WTC11 (cell line): ENCODE data around the gene SEC24B. TPM values are rescaled to one million over a fixed set of nuclear protein-coding genes. Genes with fewer than 3 reads are reported as not detected.

Experiments
- ATAC-seq: fragments of 200-7000 bp; cut with Tn5 transposase; 2 replicates; pipeline ENCODE4 v1.10.0; 2021; ENCODE audit warnings: mild to moderate bottlenecking, moderate library complexity
- CTCF ChIA-PET: fragments of 300-600 bp; sonication (Branson Sonifier 250); formaldehyde crosslinking; loops from one replicate; lab custom pipeline; 2021; ENCODE audit warnings: antibody characterized with exemption; lab: Charles Lee
- POLR2A ChIA-PET: fragments of 350-600 bp; sonication (Branson Sonifier 250); formaldehyde crosslinking; loops from one replicate; lab custom pipeline; 2021; ENCODE audit warnings: antibody characterized with exemption; lab: Charles Lee
- DNase-seq: peaks from one replicate; pipeline ENCODE4 v3.0.0; 2021; ENCODE audit warnings: low spot score
- H3K27ac Mint-ChIP-seq: 2 replicates; pipeline ENCODE4 v1.8.0; 2021; ENCODE audit warnings: mixed read lengths
- H3K27me3 Mint-ChIP-seq: 2 replicates; pipeline ENCODE4 v1.8.0; 2021; ENCODE audit warnings: low read depth, mild to moderate bottlenecking, moderate library complexity, mixed read lengths
- H3K36me3 Mint-ChIP-seq: 2 replicates; pipeline ENCODE4 v1.8.0; 2021; ENCODE audit warnings: mixed read lengths
- H3K4me1 Mint-ChIP-seq: 2 replicates; pipeline ENCODE4 v1.8.0; 2022; ENCODE audit warnings: mixed read lengths
- H3K4me3 Mint-ChIP-seq: 2 replicates; pipeline ENCODE4 v1.8.0; 2021; ENCODE audit warnings: mild to moderate bottlenecking, moderate library complexity, mixed read lengths
- H3K9me3 Mint-ChIP-seq: 2 replicates; pipeline ENCODE4 v1.8.0; 2021; ENCODE audit warnings: mixed read lengths
- CREB1 ChIP-seq: sonication (generic); formaldehyde crosslinking; IDR thresholded peaks from 2 replicates; pipeline ENCODE4 v1.8.0; 2023; ENCODE audit warnings: mild to moderate bottlenecking, missing genetic modification reagents
- CREM ChIP-seq: sonication (generic); formaldehyde crosslinking; IDR thresholded peaks from 2 replicates; pipeline ENCODE4 v1.8.1; 2022; ENCODE audit warnings: mild to moderate bottlenecking, missing genetic modification reagents, moderate library complexity
- CTCF ChIP-seq: fragments of 200-600 bp; IDR thresholded peaks from 2 replicates; pipeline ENCODE4 v1.8.0; 2022; ENCODE audit warnings: antibody characterized with exemption
- E2F4 ChIP-seq: sonication (generic); formaldehyde crosslinking; IDR thresholded peaks from 2 replicates; pipeline ENCODE4 v1.8.1; 2022; ENCODE audit warnings: low read depth, mild to moderate bottlenecking, moderate library complexity, missing genetic modification reagents, borderline replicate concordance
- ETV6 ChIP-seq: sonication (generic); formaldehyde crosslinking; IDR thresholded peaks from 2 replicates; pipeline ENCODE4 v1.8.1; 2022; ENCODE audit warnings: mild to moderate bottlenecking, missing genetic modification reagents
- FOXK1 ChIP-seq: sonication (generic); formaldehyde crosslinking; IDR thresholded peaks from 2 replicates; pipeline ENCODE4 v1.8.0; 2022; ENCODE audit warnings: mild to moderate bottlenecking, moderate library complexity, missing genetic modification reagents
- GRHL2 ChIP-seq: fragments of 250-450 bp; sonication (Bioruptor Pico); IDR thresholded peaks from 2 replicates; pipeline ENCODE4 v1.8.0; 2022; ENCODE audit warnings: mild to moderate bottlenecking, moderate library complexity; ENCODE audit not compliant: insufficient replicate concordance, severe bottlenecking
- HMGA2 ChIP-seq: fragments of 250-450 bp; sonication (Bioruptor Pico); IDR thresholded peaks from 2 replicates; pipeline ENCODE4 v1.4.0; 2021; ENCODE audit warnings: mild to moderate bottlenecking, moderate library complexity
- HMGXB4 ChIP-seq: sonication (generic); formaldehyde crosslinking; IDR thresholded peaks from 2 replicates; pipeline ENCODE4 v1.8.1; 2023; ENCODE audit warnings: mild to moderate bottlenecking, moderate library complexity, missing genetic modification reagents
- IRF1 ChIP-seq: sonication (generic); formaldehyde crosslinking; IDR thresholded peaks from 2 replicates; pipeline ENCODE4 v1.8.0; 2023; ENCODE audit warnings: missing genetic modification reagents
- MYBL2 ChIP-seq: sonication (generic); formaldehyde crosslinking; IDR thresholded peaks from 2 replicates; pipeline ENCODE4 v1.8.1; 2023; ENCODE audit warnings: mild to moderate bottlenecking, moderate library complexity, missing genetic modification reagents
- NFATC4 ChIP-seq: fragments of 250-450 bp; sonication (Bioruptor Pico); IDR thresholded peaks from 2 replicates; pipeline ENCODE4 v1.9.0; 2021; ENCODE audit warnings: mild to moderate bottlenecking
- NFYB ChIP-seq: sonication (generic); formaldehyde crosslinking; conservative IDR thresholded peaks from 2 replicates; pipeline ENCODE4 v1.8.0; 2022; ENCODE audit warnings: low read depth, missing genetic modification reagents
- OVOL2 ChIP-seq: fragments of 250-450 bp; sonication (Bioruptor Pico); IDR thresholded peaks from 2 replicates; pipeline ENCODE4 v1.9.0; 2021; ENCODE audit warnings: mild to moderate bottlenecking, borderline replicate concordance
- PRRX2 ChIP-seq: fragments of 250-450 bp; sonication (Bioruptor Pico); IDR thresholded peaks from 2 replicates; pipeline ENCODE4 v1.8.0; 2021; ENCODE audit warnings: mild to moderate bottlenecking
- SMAD4 ChIP-seq: sonication (generic); formaldehyde crosslinking; IDR thresholded peaks from 2 replicates; pipeline ENCODE4 v1.8.0; 2022; ENCODE audit warnings: mild to moderate bottlenecking, missing genetic modification reagents
- SOX15 ChIP-seq: fragments of 250-450 bp; sonication (Bioruptor Pico); IDR thresholded peaks from 2 replicates; pipeline ENCODE4 v1.9.0; 2021; ENCODE audit warnings: mild to moderate bottlenecking
- SP1 ChIP-seq: sonication (generic); formaldehyde crosslinking; conservative IDR thresholded peaks from 2 replicates; pipeline ENCODE4 v1.8.1; 2022; ENCODE audit warnings: missing genetic modification reagents
- TP53 ChIP-seq: sonication (generic); formaldehyde crosslinking; IDR thresholded peaks from 2 replicates; pipeline ENCODE4 v1.8.1; 2023; ENCODE audit warnings: mild to moderate bottlenecking, missing genetic modification reagents
- USF1 ChIP-seq: sonication (generic); formaldehyde crosslinking; IDR thresholded peaks from 2 replicates; pipeline ENCODE4 v1.8.0; 2022; ENCODE audit warnings: mild to moderate bottlenecking, missing genetic modification reagents
- ZBTB21 ChIP-seq: sonication (generic); formaldehyde crosslinking; IDR thresholded peaks from 2 replicates; pipeline ENCODE4 v1.8.1; 2023; ENCODE audit warnings: mild to moderate bottlenecking, missing genetic modification reagents, borderline replicate concordance
- ZBTB43 ChIP-seq: sonication (generic); formaldehyde crosslinking; IDR thresholded peaks from 2 replicates; pipeline ENCODE4 v1.8.1; 2023; ENCODE audit warnings: mild to moderate bottlenecking, missing genetic modification reagents
- ZNF121 ChIP-seq: sonication (generic); formaldehyde crosslinking; IDR thresholded peaks from 2 replicates; pipeline ENCODE4 v1.8.0; 2023; ENCODE audit warnings: missing genetic modification reagents
- ZNF512 ChIP-seq: sonication (generic); formaldehyde crosslinking; IDR thresholded peaks from 2 replicates; pipeline ENCODE4 v1.8.1; 2022; ENCODE audit warnings: missing genetic modification reagents, borderline replicate concordance
- total RNA-seq: library from RNA; stranded (reverse); gene quantifications from 3 replicates; pipeline ENCODE4 v1.2.3, GENCODE V29; 2021

SEC24B gene
- total RNA-seq, 1 experiment from 2014 or later = 24.0 TPM

GRCh38 chr4:109462297-109462696 is 28.7 kb downstream of the SEC24B start:
- DNase-seq = no peak
- ATAC-seq = no peak
- H3K4me1 Mint-ChIP-seq = peaks cover 20% of the 10 kb centered on the region
- TF ChIP-seq FOXK1 (no peak), HMGA2 (no peak), SP1 (CRISPR knock-in tag) (no peak), PRRX2 (no peak), USF1 (CRISPR knock-in tag) (no peak), SOX15 (CRISPR knock-in tag) (no peak), ETV6 (CRISPR knock-in tag) (no peak)
- no peak overlapping the region for H3K4me3 Mint-ChIP-seq
- peak overlapping the region; percentile 39; the same call in 1 of the 2 replicates for H3K27ac Mint-ChIP-seq
- ChIA-PET POLR2A (no interaction called here), CTCF (interaction anchor here (1.3 kb wide), 1 partner anchor 29 kb away, joined by 4 read pairs; the partner anchor contains the start of gene SEC24B)
- no peaks in the 10 kb centered on the region for H3K27me3 Mint-ChIP-seq
- H3K9me3 Mint-ChIP-seq = peaks cover 5% of the 10 kb centered on the region
- peaks cover 26% of the 10 kb centered on the region for H3K36me3 Mint-ChIP-seq

- CTCF ChIA-PET = interaction anchor here (1.3 kb wide), 1 partner anchor 29 kb away, joined by 4 read pairs; the partner anchor contains the start of gene SEC24B
- no peak overlapping the region for H3K27ac Mint-ChIP-seq
Observed at GRCh38 chr4:109462802-109463201, 29.2 kb downstream of the SEC24B start.

More at GRCh38 chr4:109462802-109463201, 29.2 kb downstream of the SEC24B start:
- H3K4me1 Mint-ChIP-seq = peaks cover 20% of the 10 kb centered on the region
- no peak overlapping the region for H3K4me3 Mint-ChIP-seq
- no peaks in the 10 kb centered on the region; the same call in 1 of the 2 replicates for H3K9me3 Mint-ChIP-seq
- H3K36me3 Mint-ChIP-seq = peaks cover 22% of the 10 kb centered on the region
- DNase-seq = no peak
- TF ChIP-seq FOXK1 (no peak), GRHL2 (no peak), ZBTB43 (CRISPR knock-in tag) (no peak), ZNF121 (CRISPR knock-in tag) (no peak), HMGXB4 (CRISPR knock-in tag) (no peak), OVOL2 (CRISPR knock-in tag) (no peak), SMAD4 (CRISPR knock-in tag) (no peak), CTCF (no peak), NFYB (CRISPR knock-in tag) (no peak), ZNF512 (no peak), IRF1 (no peak), ZBTB21 (CRISPR knock-in tag) (no peak), CREB1 (CRISPR knock-in tag) (no peak), E2F4 (CRISPR knock-in tag) (no peak), TP53 (no peak), MYBL2 (CRISPR knock-in tag) (no peak), CREM (CRISPR knock-in tag) (no peak), NFATC4 (no peak)
- POLR2A ChIA-PET = interaction anchor here (0.6 kb wide), 1 partner anchor 57 kb away, joined by 3 read pairs; no protein-coding TSS in a partner anchor
- H3K27me3 Mint-ChIP-seq = no peaks in the 10 kb centered on the region
- no peak for ATAC-seq
